ENCODE results near the gene MLH3.
A peak's percentile ranks its signal among the peaks of the same experiment; 100 is the strongest.

MLH3 gene

DNA sequence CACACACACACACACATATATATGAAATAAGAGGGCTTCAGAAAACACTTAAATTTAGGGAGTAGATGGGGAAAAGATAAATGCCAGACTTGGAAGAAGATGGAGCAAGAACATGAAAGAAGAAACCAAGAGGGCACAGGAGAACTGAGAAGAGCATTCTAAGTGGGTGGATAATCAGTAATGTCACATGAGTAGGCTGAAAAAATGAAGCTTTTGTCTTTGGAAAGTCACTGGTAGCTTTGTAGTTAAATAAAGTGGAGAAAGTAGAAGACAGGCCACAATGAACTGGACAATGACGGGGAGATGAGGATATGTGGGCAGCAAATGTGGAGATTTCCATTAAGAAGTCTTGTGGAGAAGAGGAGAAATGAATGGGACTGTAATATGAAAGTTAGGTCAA lies 15.9 kb upstream of the MLH3 start:
- no peak for DNase-seq (ENCODE audit: low read depth in 2 of 3, low spot score in 2 of 3)

DNA sequence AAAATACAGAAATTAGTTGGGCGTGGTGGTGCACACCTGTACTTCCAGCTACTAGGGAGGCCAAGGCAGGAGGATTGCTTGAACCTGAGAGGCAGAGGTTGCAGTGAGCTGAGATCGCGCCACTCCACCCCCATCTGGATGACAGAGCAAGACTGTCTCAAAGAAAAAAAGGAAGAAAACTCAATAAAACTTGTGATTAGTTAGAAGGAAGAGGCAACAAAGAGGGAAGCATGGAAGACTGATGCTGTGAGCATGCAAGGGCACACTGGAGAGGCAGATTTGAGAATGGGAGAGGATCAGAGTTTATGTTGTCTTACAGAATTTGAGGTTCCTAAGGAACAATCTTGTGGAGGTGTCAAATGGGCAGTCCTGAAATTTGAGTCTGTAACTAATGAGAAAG lies 15.4 kb upstream of the MLH3 start:
- no peak for DNase-seq (ENCODE audit: low read depth in 2 of 3, low spot score in 2 of 3)

DNA sequence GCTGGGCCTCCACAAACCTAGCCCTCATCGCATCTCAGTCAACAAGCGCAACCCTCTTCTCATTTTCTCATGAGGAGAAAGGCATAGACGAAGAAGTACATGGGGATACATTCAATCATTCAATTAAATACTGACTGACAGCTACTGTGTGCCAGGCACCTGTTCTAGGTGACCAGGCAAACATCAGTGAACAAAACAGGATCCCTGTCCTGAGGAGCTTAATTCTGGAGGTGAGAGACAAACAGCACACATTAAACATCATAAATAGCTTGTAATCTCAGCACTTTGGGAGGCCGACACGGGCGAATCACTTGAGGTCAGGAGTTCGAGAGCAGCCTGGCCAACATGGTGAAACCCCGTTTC lies 12.9 kb upstream of the MLH3 start:
- no peak for DNase-seq (ENCODE audit: low read depth in 2 of 3, low spot score in 2 of 3)

DNA sequence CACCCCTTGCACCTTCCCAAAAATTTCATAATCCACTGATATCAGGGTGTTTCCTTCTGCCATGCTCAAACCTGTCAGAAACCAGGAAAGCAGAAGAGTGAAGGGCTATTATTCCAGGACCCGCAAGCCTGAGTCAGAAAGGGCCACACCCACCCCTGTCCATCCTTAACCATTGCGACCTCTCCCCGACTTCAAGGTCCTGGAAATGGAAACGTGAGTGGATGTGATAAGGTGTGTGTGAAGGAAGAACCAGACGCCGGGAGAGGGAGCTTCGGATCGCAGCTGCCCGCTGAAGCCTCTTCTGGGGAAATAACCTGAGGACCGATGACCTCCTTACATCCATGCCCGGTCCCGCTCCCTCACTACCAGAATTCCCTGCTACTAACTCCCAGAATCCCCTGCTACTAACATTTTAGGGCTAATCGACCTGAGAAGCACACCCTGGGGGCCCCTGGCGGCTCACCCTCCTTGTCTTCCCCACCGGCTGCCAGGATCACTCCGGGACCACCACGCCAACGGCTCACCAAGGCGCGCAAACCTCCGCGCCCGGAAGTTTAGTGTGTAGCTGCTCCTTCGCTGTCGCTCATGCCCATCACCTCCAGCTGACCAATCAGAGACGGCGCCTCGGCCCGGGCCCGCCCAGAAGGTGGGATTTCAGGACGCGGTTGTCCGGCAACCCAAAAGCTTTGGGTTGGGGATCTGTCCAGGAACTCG lies 12.4 kb upstream of the MLH3 start, which contains the start of gene ACYP1:
TSS of gene ACYP1 (minus strand) at position 534 of the 714 bp plus-strand sequence. CDS start at position 63, 471 bp downstream.
- peak; percentile 78 to 91 (median 88) for DNase-seq (ENCODE audit: low read depth in 2 of 3, low spot score in 2 of 3)

DNA sequence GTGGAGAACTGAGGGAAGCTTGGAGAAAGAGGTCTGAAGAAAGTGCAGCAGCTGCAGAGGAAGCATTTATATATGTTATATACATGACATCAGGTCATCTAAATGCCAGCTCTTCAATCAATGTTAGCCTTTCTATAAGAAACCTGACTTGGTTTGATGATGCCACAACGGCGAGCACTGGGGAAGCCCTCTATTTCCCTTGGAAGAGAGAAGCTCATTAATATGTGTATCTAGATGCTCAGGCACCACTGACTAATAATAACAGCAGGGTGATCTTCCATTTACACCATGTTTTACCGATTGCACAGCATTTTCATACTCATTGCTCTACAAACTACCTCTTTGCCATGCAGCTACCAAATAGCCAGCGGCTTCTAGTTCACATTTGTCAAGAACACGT lies 11.7 kb upstream of the MLH3 start:
- no peak for DNase-seq (ENCODE audit: low read depth in 2 of 3, low spot score in 2 of 3)

DNA sequence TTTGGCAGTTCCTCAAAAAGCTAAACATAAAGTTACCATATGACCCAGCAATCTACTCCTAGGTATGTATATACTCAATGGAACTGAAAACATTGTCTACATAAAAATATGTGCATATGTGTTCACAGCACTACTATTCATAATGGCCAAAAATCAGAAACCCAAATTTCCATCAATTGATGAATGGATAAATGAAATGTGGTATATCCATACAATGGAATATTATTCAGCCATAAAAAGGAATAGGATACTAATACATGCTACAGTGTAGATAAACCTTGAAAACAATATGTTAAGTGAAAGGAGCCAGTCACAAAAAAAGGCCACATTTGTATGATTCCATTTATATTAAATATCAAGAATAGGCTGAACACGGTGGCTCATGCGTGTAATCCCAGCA lies 9.2 kb upstream of the MLH3 start:
- no peak for DNase-seq (ENCODE audit: low read depth in 2 of 3, low spot score in 2 of 3)

DNA sequence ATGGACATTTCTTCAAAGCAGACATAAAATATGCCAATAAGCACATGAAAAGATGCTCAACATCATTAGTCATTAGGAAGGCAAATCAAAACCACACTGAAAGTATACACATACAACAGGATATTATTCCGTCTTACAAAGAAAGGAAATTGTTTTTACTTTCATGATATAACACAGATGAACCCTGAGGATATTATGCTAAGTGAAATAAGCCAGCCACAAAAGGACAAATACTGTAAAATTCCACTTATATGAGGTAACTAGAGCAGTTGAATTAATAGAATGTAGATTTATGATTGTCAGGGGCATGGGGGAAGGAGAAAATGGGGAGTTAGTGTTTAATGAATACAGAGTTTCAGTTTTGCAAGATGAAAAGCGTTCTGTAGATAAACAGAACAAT lies 8.4 kb upstream of the MLH3 start:
- no peak for DNase-seq (ENCODE audit: low read depth in 2 of 3, low spot score in 2 of 3)

DNA sequence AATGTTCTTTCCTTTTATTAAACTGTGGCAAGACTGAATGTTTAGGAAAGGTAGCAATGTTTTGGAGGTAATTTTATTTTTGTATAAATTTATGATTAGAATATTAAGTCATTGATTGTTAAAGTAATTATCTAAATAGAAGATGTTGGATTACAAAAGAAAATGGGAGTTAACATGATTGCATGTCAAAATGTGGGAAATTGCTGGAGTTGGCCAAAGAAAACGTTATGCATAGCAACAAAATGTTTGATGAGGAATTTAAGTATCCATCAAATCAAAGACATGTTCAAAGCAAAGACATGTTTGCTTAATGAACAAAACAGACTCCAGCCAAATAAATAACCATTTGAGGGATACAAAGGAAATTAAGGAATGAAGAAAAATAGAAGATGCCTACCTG lies 3.2 kb upstream of the MLH3 start:
- no peak for DNase-seq (ENCODE audit: low read depth in 2 of 3, low spot score in 2 of 3)

DNA sequence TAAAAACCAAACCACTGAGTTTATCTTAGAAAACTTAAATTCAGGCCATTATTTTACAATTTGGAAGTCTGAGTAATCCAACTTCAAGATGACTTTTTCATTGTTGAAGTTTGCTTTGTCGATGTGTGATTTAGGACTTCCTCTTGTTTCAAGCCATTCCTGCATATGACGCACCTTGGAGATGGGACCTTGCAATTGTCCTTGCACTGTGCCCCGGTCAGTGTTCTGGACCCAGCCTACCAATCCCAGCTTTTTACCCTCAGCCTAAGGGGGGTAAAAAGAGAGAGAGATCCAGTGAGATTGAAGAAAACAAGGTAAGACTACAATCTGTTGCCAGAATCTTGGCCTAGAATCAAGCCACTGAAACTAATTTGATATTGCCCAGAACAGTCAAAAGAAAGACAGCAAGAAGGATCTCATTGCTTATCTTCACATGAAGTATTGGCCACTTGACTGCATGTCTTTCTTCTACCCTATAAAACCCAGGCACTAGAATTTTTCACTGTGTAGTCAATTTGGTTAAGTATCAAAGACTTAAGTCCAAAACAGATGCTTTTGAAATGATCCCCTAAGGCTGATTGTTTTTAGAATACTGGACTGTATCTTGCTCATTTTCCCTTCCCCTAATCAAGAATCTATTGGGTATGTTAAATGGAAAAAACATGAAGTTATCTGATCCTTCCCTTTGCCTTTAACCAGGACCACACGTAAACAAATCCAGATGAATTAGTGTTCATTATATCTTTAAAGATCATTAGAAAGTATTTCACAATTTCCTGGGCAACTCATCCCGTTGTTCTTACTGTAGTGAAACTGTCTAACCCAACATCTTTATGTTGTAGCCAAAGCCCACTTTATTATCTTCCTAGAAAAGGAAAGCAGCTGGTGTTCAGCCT lies 2.4 kb upstream of the MLH3 start:
- no peak for DNase-seq (ENCODE audit: low read depth in 2 of 3, low spot score in 2 of 3)

DNA sequence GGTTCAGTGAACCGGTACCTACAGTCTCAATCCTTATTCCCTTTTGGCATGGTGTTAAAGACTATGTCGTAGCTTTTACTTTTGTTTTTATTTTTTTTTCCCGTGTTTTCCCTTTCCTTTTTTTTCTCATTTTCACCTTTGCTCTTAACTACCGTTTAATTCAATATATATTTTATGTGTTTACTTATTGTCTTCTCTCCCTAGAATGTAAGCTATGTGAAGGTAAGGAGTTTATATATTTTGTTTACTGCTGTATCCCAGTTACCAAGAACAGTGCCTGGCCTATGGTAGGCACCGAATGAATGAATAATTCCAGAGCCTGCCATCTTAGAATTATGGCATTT lies 261 bp upstream of the MLH3 start:
- DNase-seq (ENCODE audit: low read depth in 2 of 3, low spot score in 2 of 3) = no peak

DNA sequence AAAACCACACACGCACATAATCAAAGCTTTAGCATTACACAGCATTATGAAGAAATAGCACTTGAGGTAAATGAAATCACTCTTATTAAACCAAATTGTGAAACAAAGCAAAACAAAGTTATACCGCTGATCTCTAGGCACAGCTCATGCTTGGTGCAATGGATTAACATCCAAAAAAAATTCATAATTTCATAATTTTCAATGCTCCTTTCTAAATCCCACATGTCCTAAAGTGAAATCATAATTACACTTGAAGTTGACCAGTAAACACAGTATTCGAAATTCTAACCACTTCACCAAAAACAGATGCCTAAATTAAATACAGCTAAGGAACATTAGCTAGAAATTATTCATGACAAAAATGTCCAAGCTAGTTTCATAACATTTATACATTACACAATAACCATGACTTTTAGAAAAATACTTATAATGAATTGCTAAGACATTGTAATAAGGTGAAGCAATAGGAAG lies 1.5 kb downstream of the MLH3 start:
- DNase-seq (ENCODE audit: low read depth in 2 of 3, low spot score in 2 of 3) = no peak

DNA sequence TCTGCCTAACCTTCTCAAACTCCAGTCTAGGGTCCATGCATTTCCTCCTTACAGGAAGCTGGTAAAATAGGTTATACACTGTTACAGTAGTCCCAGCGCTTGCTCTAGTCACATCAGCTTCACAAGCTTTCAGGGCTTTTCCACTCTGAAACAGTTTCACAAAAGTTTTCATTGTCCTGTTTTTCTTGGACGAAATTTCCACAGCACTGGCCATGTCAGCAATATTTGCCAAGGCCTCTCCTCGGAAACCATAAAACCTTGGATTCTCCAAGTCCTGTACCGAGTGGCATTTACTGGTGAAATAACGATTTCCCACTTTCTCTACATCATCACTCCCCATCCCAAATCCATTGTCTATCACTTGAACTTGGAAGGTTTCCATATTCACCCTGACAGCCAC lies 2.1 kb downstream of the MLH3 start:
- no peak for DNase-seq (ENCODE audit: low read depth in 2 of 3, low spot score in 2 of 3)

DNA sequence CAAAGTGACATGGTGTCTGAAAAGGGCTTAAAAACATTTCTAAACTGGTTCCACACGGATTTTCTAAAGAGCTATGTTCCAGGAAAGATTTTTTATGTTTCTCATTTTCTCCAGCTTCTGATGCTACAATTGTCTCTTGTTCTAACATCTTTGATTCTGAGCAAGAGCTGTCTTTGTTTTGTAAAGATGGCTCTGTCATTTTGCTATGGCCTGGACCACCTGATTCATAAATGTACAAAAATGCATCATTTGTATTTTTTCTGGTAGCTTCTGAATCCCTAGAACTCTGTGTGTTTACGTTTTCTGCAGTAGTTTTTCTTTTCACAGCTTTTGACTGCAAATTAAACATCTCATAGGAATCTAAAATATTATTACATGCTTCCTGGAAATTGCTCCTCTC lies 3.2 kb downstream of the MLH3 start:
- DNase-seq (ENCODE audit: low read depth in 2 of 3, low spot score in 2 of 3) = no peak

DNA sequence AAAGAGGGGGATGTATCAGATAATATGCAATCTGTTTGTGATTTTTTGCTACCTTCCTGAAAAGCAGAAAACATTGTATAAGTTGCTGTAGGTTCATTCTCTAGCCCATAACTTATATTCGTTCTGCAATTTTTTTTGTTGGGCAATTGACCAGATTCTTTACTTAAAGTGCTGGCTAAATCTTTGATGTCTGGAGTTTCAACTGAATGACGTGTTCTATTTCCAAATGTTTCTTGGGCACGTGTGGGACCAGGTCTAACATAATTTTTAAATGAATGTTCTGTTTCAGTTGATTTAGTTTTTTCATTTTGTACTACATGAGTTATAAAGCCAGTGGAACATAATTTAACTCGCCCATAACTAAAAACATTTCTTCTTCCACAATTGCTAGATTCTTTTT lies 3.8 kb downstream of the MLH3 start:
- no peak for DNase-seq (ENCODE audit: low read depth in 2 of 3, low spot score in 2 of 3)

DNA sequence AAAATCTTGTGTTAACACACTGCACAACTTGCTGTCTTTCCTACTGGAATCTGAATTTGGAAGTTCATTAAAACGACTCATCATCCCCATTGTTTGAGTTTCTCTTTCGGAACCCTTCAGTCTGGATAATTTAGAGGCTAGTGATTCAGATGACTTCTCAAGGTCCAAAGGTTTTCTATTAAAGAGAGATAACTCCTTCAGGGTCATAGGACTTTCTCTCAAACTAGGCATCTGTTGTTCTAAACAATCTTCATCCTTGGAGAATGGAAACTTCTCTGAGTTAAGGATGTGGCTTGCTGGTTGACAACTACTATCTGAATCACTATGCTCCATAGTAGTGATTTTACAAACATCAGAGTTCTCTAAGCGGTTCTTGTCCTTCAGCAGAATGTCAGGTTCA lies 4.4 kb downstream of the MLH3 start:
- DNase-seq (ENCODE audit: low read depth in 2 of 3, low spot score in 2 of 3) = no peak

DNA sequence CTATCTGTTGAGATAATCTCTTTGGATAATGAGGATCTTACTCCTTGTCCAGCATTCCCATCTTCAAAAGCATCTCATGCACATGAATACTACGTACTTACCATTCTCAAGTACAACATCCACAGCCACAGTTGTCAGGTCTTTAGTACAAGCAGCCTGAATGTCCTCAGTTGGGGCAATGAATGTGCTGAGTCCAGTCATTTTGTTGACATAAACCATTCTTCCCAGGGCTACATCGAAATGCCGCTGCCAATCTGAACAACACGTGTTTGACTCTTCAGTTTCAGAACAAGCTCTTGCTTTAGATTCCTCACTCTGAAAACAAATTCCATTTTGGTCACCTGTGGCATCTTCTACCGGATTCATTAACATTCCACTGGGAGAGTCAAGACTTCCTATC lies 5.0 kb downstream of the MLH3 start:
- DNase-seq (ENCODE audit: low read depth in 2 of 3, low spot score in 2 of 3) = no peak

DNA sequence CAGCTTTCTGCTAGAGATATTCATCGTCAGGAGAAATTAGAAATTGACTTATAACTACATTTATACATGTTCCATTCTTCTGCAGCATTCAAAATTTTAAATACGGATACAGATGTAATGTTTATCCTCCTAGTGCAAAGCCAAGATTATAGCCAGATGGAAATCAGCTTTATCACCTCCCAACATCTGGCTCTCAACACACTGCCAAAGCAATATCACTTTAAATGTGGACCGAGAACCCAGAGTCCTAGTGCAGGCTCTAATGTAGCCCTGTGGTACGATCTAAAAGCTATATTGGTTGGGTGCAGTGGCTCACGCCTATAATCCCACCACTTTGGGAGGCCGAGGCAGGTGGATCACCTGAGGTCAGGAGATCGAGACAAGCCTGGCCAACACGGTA lies 6.5 kb downstream of the MLH3 start:
- no peak for DNase-seq (ENCODE audit: low read depth in 2 of 3, low spot score in 2 of 3)

DNA sequence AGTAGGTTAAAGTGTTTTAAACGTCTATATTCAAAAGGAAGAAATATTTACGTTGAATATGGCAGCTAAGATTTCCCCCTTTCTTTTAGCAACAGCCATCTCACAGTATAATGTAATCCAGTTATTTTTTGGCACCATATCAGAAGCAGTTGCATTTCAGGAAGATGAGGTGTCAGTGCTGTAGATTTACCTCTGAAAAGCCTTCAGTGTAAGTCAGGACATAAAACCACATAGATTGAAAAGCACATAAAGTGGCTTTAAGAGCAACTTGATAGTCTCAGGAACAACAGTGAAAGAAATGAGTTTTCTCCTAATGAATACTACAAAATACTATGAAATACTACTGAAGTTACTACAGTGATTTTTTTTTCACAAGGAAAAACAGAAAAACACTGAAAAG lies 6.9 kb downstream of the MLH3 start:
- no peak for DNase-seq (ENCODE audit: low read depth in 2 of 3, low spot score in 2 of 3)

DNA sequence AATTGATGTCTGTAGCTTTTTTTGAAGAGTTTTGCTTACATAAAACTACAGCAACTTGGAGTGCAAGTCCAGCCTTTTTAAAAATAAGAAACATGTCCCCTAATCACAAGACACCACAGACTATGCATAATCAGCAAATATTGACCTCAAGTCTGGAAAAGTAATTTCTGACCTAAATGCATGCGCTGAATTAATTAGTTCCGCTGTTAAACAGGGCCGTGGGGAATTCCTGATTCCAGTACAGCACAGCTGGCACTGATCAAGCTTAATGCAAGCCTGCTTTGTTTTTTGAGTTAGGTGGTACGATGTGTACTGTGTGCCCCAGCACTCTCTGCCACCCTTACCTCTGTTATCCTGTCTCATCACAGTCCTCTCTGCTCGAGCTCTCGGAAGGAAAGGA lies 9.2 kb downstream of the MLH3 start:
- DNase-seq (ENCODE audit: low read depth in 2 of 3, low spot score in 2 of 3) = no peak

DNA sequence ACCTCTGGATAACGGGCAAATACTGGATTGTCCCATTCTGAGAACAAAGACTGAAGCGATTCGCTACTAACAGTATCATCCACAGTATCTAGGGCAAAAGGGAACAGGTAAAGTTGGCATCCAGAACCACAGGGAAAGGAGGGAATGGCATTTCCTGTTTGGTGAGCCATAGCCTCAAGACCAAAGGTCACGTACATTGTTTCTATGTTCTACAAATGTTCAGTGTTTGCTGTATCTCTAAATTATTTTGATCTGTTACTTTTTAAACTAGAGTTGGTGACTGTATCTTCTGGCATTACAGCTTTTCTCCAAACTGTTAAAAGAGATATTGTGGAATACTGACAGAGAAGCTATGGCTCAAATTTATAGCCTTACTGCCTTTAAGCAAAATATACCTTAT lies 9.7 kb downstream of the MLH3 start:
- DNase-seq (ENCODE audit: low read depth in 2 of 3, low spot score in 2 of 3) = no peak

DNA sequence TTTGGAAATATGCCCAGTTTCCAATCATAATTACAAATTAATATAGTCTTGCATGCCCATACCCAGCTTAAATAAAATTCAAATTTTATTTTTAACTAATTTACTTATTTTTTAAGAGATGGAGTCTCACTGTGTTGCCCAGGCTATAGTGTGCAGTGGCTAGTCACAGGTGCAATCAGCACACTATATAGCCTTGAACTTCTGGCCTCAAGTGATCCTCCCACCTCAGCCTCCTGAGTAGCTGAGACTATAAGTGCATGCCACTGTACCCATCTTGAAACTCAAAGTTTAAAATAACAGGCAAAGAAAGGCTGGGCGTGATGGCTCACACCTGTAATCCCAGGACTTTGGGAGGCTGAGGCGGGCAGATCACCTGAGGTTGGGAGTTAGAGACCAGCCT lies 10.3 kb downstream of the MLH3 start:
- no peak for DNase-seq (ENCODE audit: low read depth in 2 of 3, low spot score in 2 of 3)

DNA sequence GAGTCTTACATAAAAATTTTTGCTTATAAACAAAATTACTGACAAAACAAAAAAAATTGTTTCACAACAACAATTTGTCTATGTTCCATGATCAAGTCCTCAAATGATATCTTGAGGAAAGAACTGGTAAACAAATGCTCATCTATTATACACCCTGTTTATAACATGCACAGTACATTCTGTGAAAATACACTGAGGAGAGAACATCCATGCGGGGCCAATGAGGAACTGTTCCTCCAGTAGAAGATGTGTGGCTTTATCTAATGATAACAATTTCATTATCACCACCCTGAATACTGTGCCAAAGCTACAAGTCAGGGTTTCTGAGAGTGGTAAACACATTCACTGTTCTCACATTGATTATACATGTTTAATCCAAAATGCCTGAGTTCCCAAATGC lies 10.8 kb downstream of the MLH3 start:
- no peak for DNase-seq (ENCODE audit: low read depth in 2 of 3, low spot score in 2 of 3)

DNA sequence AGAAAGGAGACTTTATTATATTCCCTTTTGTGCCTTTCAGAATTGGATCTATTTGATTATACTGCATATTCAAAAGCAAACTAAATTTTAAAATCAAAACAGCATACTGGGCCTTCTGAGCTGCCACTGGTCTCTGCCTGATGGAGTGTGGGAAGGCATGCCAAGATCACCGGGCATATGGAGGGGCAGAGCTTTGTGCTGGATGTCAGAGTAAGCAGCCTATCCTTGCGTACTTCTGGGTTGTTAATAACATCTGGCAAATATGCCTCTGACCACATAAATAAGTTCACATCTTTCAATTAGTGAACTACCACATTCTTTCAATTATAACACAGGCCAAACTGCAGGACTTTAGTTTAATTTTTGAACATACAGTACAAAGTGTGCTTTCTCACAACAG lies 18.3 kb downstream of the MLH3 start:
- DNase-seq (ENCODE audit: low read depth in 2 of 3, low spot score in 2 of 3) = no peak
